OCI-LY1 (cell line): ENCODE measurements around the gene DESI2.
A peak's percentile ranks its signal among the peaks of the same experiment; 100 is the strongest.
"Not testable (repeated sequence)": the region's sequence is repeated elsewhere in the genome, so short reads cannot be mapped to it uniquely, and the experiment has no call there.

Experiments
- H2AFZ ChIP-seq: fragments of 200-600 bp; sonication (generic), shearing (Covaris generic); 2 replicates; pipeline ENCODE4 v1.6.0; 2014; ENCODE audit warnings: antibody characterized with exemption, mild to moderate bottlenecking, low read length
- H3F3A ChIP-seq: fragments of 200-600 bp; sonication (generic), shearing (Covaris generic); 2 replicates; pipeline ENCODE4 v1.6.0; 2014; ENCODE audit warnings: mild to moderate bottlenecking, antibody characterized with exemption, low read length, moderate library complexity; ENCODE audit not compliant: insufficient read depth
- H3K27ac ChIP-seq: fragments of 200-600 bp; sonication (generic); 2 replicates; pipeline ENCODE4 v1.5.1; 2014; ENCODE audit warnings: low read length, mixed run types, mild to moderate bottlenecking, low read depth; ENCODE audit not compliant: poor library complexity, severe bottlenecking
- H3K27me3 ChIP-seq: fragments of 200-600 bp; sonication (generic); 2 replicates; pipeline ENCODE4 v1.6.0; 2014; ENCODE audit warnings: antibody characterized with exemption, mild to moderate bottlenecking, low read length, moderate library complexity; ENCODE audit not compliant: insufficient read depth
- H3K36me3 ChIP-seq: fragments of 200-600 bp; sonication (generic); 2 replicates; pipeline ENCODE4 v1.6.1; 2014; ENCODE audit warnings: mild to moderate bottlenecking, antibody characterized with exemption, low read length, moderate library complexity, mixed read lengths; ENCODE audit not compliant: insufficient read depth
- H3K4me1 ChIP-seq: fragments of 200-600 bp; sonication (generic); 2 replicates; pipeline ENCODE4 v1.5.1; 2014; ENCODE audit warnings: mild to moderate bottlenecking, low read length, moderate library complexity; ENCODE audit not compliant: insufficient read depth, severe bottlenecking
- H3K4me2 ChIP-seq: fragments of 200-600 bp; sonication (generic), shearing (Covaris generic); 2 replicates; pipeline ENCODE4 v1.6.1; 2014; ENCODE audit warnings: low read length
- H3K4me3 ChIP-seq: fragments of 200-600 bp; sonication (generic); 2 replicates; pipeline ENCODE4 v1.5.1; 2014; ENCODE audit warnings: low read length, low read depth, mild to moderate bottlenecking, mixed read lengths; ENCODE audit not compliant: poor library complexity, severe bottlenecking
- H3K79me2 ChIP-seq: fragments of 200-600 bp; shearing (Covaris generic); 2 replicates; pipeline ENCODE4 v1.6.1; 2016; ENCODE audit warnings: mixed run types, low read length, mixed read lengths; ENCODE audit not compliant: insufficient read depth
- H3K9ac ChIP-seq: fragments of 200-600 bp; sonication (generic), shearing (Covaris generic); 2 replicates; pipeline ENCODE4 v1.6.1; 2014; ENCODE audit warnings: mild to moderate bottlenecking, low read length, mixed read lengths
- H3K9me2 ChIP-seq: fragments of 200-600 bp; sonication (generic), shearing (Covaris generic); 2 replicates; pipeline ENCODE4 v1.6.1; 2014; ENCODE audit warnings: low read depth, mild to moderate bottlenecking, low read length, mixed read lengths
- H3K9me3 ChIP-seq: fragments of 200-600 bp; shearing (Covaris generic); 2 replicates; pipeline ENCODE4 v1.6.1; 2014; ENCODE audit warnings: low read length, mixed read lengths
- H4K20me1 ChIP-seq: fragments of 200-600 bp; sonication (generic), shearing (Covaris generic); 2 replicates; pipeline ENCODE4 v1.6.0; 2016; ENCODE audit warnings: mild to moderate bottlenecking, low read length; ENCODE audit not compliant: insufficient read depth
- CTCF ChIP-seq: fragments of 200-600 bp; sonication (generic), shearing (Covaris generic); IDR thresholded peaks from 2 replicates; pipeline ENCODE4 v1.5.1; 2017; ENCODE audit warnings: mild to moderate bottlenecking, antibody characterized with exemption, low read length, moderate library complexity, mixed read lengths
- EZH2 ChIP-seq: fragments of 200-600 bp; sonication (generic), shearing (Covaris generic); IDR thresholded peaks from 2 replicates; pipeline ENCODE4 v1.8.0; 2017; ENCODE audit warnings: borderline replicate concordance, mixed run types, mild to moderate bottlenecking, antibody characterized with exemption, low read length, moderate library complexity, mixed read lengths

The DESI2 gene

GRCh38 chr1:244660595-244660994, 7.7 kb downstream of the DESI2 start:
- H3K4me2 ChIP-seq = no peak overlapping the region
- H3K9me2 ChIP-seq = no peaks in the 10 kb centered on the region
- H4K20me1 ChIP-seq = no peaks in the 10 kb centered on the region
- H3K36me3 ChIP-seq = peaks cover 55% of the 10 kb centered on the region
- H2AFZ ChIP-seq = no peak overlapping the region
- H3K9me3 ChIP-seq = 0 out of 2 replicates have a peak, but pooled peaks cover 5% of the 10 kb centered on the region
- H3K27ac ChIP-seq = no peak overlapping the region
- no peaks in the 10 kb centered on the region for H3K27me3 ChIP-seq
- peaks cover 77% of the 10 kb centered on the region for H3K4me1 ChIP-seq
- H3K4me3 ChIP-seq = no peak overlapping the region
- H3K9ac ChIP-seq = no peak overlapping the region
- H3K79me2 ChIP-seq = peaks cover 89% of the 10 kb centered on the region
- H3F3A ChIP-seq = no peaks in the 10 kb centered on the region
- no peak for TF ChIP-seq EZH2
- no peak for TF ChIP-seq CTCF

- H3K4me3 ChIP-seq = peak overlapping the region; percentile 41
- H3K27me3 ChIP-seq, H3K9ac ChIP-seq, H3F3A ChIP-seq, H3K9me3 ChIP-seq, H4K20me1 ChIP-seq, H3K9me2 ChIP-seq, H2AFZ ChIP-seq: not testable (repeated sequence)
- peaks cover 79% of the 10 kb centered on the region for H3K4me1 ChIP-seq
- peak overlapping the region; percentile 89 for H3K27ac ChIP-seq
- peak overlapping the region; percentile 52 for H3K4me2 ChIP-seq
- peaks cover 89% of the 10 kb centered on the region for H3K79me2 ChIP-seq
- peaks cover 45% of the 10 kb centered on the region for H3K36me3 ChIP-seq
Measured at GRCh38 chr1:244661569-244662312, 8.8 kb downstream of the DESI2 start.

- Histone ChIP-seq H3K27me3 (no peaks in the 10 kb centered on the region), H3K4me1 (peaks cover 74% of the 10 kb centered on the region), H3K9me2 (no peaks in the 10 kb centered on the region), H3K4me2 (peak overlapping the region; percentile 52), H3K4me3 (peak overlapping the region; percentile 41), H3K79me2 (peaks cover 88% of the 10 kb centered on the region), H2AFZ (no peak overlapping the region), H3K27ac (peak overlapping the region; percentile 89), H3K9me3 (0 out of 2 replicates have a peak, but pooled peaks cover 5% of the 10 kb centered on the region), H3K9ac (peak overlapping the region; percentile 50), H3K36me3 (peaks cover 36% of the 10 kb centered on the region), H4K20me1 (no peaks in the 10 kb centered on the region), H3F3A (no peaks in the 10 kb centered on the region)
- TF ChIP-seq CTCF (no peak), EZH2 (no peak)
Measured at GRCh38 chr1:244662599-244662998, 9.7 kb downstream of the DESI2 start.

GRCh38 chr1:244664353-244664752, 11.4 kb downstream of the DESI2 start:
- Histone ChIP-seq H3K9ac (peak overlapping the region; percentile 61), H3K27me3 (no peaks in the 10 kb centered on the region), H3F3A (no peaks in the 10 kb centered on the region), H3K27ac (peak overlapping the region; percentile 89), H3K36me3 (peaks cover 21% of the 10 kb centered on the region), H3K9me3 (0 out of 2 replicates have a peak, but pooled peaks cover 5% of the 10 kb centered on the region), H3K4me1 (peaks cover 57% of the 10 kb centered on the region), H4K20me1 (no peaks in the 10 kb centered on the region), H2AFZ (no peak overlapping the region), H3K79me2 (peaks cover 86% of the 10 kb centered on the region), H3K4me3 (peak overlapping the region; percentile 48), H3K9me2 (no peaks in the 10 kb centered on the region), H3K4me2 (peak overlapping the region; percentile 66)
- TF ChIP-seq CTCF = no peak
- no peak for TF ChIP-seq EZH2
